HG02642 (cell line): ENCODE results near the gene C3orf33.

ENCODE experiments used
- ATAC-seq: cut with Tn5 transposase; IDR thresholded peaks from one replicate; pipeline ENCODE4 v1.9.1; 2021; ENCODE audit warnings: mild to moderate bottlenecking; ENCODE audit not compliant: unreplicated experiment, poor library complexity

C3orf33 gene

GRCh38 chr3:155744010-155744625, 62.0 kb downstream of the C3orf33 start:
- peak; percentile 52 for ATAC-seq

DNA sequence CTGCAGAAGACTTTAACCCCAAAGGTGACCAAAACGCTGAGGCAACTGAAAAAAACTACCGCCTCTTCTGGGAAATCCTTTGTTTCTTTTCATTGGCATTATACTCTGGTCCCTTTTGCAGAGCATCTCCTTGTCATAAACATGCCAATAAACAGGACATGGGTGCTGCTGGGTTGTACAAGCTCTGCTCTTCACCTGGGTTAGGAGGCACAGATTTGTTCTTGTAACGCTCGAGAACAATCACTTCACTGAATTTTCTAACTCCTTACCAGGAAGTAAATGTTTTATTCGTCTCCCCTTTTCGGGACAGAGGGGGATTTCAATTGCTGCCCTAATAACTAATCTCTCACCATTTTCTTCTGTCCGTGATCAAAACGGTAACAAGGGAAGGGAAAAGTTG, 62.5 kb downstream of the C3orf33 start:
- ATAC-seq: no peak

DNA sequence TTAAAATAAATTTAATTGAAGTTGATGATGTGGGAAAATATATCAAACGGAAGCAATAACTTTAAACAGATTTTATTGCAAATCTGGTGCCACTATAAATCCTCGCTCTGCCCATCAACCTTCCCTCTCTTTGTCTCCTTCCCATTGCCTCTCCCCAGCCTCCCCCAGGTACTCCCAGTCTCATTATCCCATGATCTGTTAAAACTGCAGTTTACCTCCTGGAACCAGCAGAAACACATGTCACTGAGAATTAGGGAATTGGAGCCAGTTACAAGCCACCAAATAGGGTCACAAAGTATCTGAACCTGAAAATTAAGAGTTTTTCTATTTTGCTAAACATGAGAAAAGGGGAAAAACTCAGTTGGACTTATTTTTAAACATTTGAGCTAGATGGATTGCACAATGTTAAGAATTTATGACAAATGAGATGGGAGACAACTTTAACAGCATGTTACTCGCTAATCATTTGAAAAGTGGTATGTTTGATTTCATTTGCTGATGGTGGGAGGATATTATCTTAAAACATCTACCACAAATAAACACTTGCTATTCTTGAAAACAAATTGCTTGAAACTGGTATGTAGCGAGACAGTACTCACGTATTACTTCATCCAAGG, 63.6 kb downstream of the C3orf33 start:
- no peak for ATAC-seq

DNA sequence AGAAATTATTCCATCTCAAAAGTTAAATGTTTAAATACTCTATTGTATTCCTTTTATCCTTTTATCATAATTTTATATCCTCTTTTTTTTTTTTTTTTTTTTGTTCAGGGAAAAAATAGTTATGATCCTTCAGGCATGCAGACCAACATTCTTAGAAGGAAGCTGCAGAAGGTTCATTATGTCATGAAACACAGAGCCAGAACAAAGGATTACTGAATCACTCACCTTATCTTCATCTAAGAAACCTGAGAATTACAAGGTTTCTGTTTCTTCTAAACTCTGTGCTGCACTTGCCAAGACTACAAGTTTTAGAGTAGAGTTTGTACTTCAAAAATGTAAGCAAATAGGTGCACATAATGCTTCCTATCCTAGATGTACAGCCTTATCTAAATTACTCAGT, 64.5 kb downstream of the C3orf33 start:
- no peak for ATAC-seq

DNA sequence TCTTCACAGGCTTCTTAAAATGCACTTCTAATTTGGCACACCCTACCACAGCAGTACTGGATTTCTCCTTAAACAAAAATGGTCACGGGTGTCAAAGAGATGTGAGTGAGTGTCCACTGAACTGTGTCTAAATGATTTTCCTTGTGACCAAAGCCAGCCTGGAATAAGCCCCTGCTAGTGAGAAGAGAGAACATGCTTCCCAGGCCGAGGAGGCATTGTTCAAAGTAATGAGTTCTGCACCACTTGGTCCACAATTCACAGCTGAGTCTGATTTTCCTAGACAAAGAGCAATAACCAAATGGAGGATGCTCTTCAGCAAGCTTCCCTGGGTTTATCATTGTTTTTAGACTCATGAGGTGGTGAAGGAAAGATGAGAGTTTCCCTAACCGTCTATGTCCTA, 65.0 kb downstream of the C3orf33 start:
- ATAC-seq: no peak

DNA sequence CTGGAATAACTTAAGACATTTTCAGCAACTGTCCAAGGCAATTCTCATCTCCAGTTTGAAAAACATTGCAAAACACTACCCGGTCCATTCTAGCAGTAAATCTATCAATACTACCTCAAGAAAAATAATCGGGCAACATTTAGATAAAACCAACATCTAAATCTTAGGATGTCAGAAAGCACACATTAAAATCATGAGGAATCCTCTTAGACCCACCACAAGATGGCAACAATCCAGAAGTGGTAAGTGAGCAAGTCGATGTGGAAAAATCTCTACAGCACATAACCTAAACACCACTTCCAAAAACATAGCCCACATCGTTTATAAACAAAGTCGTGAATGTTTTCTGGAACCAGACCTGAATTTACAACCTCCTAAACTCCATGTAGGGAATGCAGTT, 66.9 kb downstream of the C3orf33 start:
- ATAC-seq: no peak

DNA sequence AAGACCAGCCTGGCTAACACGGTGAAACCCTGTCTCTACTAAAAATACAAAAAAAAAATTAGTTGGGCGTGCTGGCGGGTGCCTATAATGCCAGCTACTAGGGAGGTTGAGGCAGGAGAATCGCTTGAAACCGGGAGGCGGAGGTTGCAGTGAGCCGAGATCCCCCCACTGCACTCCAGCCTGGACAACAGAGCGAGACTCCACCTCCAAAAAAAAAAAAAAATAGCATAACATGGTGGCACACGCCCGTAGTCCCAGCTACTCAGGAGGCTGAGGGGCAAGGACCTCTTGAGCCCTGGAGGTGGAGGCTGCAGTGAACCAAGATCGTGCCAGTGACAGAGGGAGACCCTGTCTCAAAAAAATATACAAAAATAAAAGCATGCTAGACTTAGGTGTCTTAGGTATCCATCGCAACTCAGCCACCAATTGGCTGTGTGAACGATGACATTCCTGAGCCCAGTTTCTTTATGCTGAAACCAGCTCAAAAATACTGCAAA, 67.5 kb downstream of the C3orf33 start:
- no peak for ATAC-seq

DNA sequence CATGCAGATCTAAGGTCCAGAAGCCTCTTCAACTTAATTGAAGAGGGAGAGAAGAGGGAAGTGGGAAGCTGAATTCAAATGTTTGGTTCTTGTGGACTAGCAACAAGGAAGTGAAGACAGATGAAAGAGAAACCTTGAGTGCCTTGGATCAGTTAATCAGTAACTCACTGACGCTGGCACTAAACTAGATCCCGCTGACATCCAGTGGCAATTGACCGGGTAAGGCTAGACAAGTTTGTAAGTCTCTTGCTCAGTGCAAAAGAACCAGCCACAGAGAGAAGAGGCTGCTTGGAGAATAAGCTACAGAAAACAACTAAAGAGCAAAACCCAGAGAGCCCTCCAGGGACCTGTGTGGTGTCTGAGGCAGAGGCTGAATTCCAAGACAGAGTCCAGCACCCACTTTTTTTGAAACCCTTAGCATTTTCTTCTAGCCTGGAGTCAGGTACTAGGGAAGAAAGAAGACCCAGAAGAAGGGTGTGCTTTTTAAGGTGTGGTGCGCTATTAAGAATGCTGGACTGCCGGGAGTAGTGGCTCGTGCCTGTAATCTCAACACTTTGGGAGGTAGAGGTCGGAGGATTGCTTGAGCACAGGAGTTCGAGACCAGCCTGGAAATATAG, 68.1 kb downstream of the C3orf33 start:
- ATAC-seq: peak; percentile 95

DNA sequence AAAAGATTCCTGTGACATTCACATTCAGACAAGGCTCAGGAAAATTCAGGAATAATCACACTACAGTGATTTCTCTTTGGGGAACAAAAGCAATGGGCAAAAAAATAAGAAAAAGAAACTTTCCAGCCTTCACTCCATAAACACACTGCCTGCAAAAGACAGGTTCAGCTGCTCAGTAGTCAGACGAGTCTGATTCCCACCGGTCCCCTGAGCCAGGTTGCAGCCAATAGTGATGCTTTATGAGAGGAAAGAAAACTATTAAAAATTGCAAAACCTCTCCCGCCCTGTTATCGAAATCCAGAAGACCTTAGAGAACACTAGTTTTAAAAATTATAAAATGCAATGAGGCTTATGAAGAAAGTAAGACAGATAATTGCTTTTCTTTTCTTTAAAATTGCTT, 69.7 kb downstream of the C3orf33 start:
- ATAC-seq: no peak

GRCh38 chr3:155730843-155731242, 75.2 kb downstream of the C3orf33 start:
- ATAC-seq: no peak

GRCh38 chr3:155727836-155728235, 78.2 kb downstream of the C3orf33 start:
- no peak for ATAC-seq

DNA sequence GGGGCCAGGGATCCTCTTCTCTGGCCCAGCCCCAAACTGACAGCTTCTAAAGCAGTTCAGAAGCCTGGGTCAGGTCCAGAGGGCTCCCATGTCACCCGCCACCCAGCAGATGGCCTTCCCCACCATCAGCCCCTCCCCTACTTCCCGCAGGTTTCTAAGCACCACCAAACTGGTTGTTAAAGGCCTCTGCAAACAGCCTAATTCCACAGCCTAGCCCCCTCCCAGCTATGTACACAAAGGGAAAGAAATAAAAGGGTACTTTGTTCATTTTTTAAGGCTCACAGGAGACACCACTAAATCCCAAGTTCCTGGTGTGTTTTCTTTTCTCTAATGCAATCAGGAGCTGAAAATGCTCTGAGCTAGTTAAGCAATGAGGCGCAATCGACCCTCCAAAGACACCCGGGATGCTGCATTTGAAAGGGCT, 91.8 kb downstream of the C3orf33 start:
- ATAC-seq: no peak
